Lower lobe of right lung (tissue), 2 donors: Measurements from ENCODE around the gene TSC22D2. TPM values are rescaled to one million over a fixed set of nuclear protein-coding genes. Genes with fewer than 3 reads are reported as not detected.

ENCODE experiments used
- ATAC-seq, 2 donors: fragments of 200-7000 bp; cut with Tn5 transposase; one replicate each; pipeline ENCODE4 v1.9.1; 2020 to 2022; ENCODE audit warnings: mild to moderate bottlenecking in 2 of 2, moderate library complexity in 2 of 2
- DNase-seq: peaks from one replicate; pipeline ENCODE4 v3.0.0-alpha.2; 2020
- H3K27ac ChIP-seq: fragments of 200-600 bp; one replicate; pipeline ENCODE4 v1.8.0; 2022
- H3K27me3 ChIP-seq: fragments of 200-600 bp; one replicate; pipeline ENCODE4 v1.8.0; 2022; ENCODE audit warnings: low read depth
- H3K36me3 ChIP-seq: fragments of 200-600 bp; one replicate; pipeline ENCODE4 v1.8.0; 2022; ENCODE audit warnings: mild to moderate bottlenecking
- H3K4me1 ChIP-seq: fragments of 200-600 bp; one replicate; pipeline ENCODE4 v1.8.0; 2022
- H3K4me3 ChIP-seq: fragments of 200-600 bp; one replicate; pipeline ENCODE4 v1.8.0; 2022; ENCODE audit warnings: mild to moderate bottlenecking
- H3K9me3 ChIP-seq: fragments of 200-600 bp; one replicate; pipeline ENCODE4 v1.8.0; 2022
- intact Hi-C: fragments of 100-400 bp; cut with DNase I; formaldehyde crosslinking; loops from one replicate; pipeline ENCODE4 v1.11.0; 2022
- total RNA-seq: library from RNA; stranded (reverse); fragmentation: NEBNext Ultra II Directional; extraction: Animal tissue kit (Norgen Biotek cat#: 25700); gene quantifications from one replicate; pipeline ENCODE4 v1.2.1, GENCODE V29; 2021
- TF ChIP-seq, protein P1 (sequence below): fragments of 200-600 bp; IDR thresholded peaks from one replicate; pipeline ENCODE4 v1.8.0; 2022; ENCODE audit warnings: antibody characterized with exemption, mild to moderate bottlenecking
- donor health status: DM: no; HTN: yes; CAD: no; lungs with severe emphysema.

The TSC22D2 gene
- total RNA-seq, 1 donor from 2014 or later: 21.3 TPM

GRCh38 chr3:150462108-150462507 lies 54.0 kb downstream of the TSC22D2 start:
- Histone ChIP-seq H3K4me3 (no peak overlapping the region), H3K27ac (no peak overlapping the region), H3K27me3 (no peaks in the 10 kb centered on the region), H3K4me1 (no peaks in the 10 kb centered on the region), H3K36me3 (peaks cover 35% of the 10 kb centered on the region), H3K9me3 (no peaks in the 10 kb centered on the region)
- intact Hi-C loops: no loop called here
- peak in 1 of 2 donors; percentile 31 for ATAC-seq
- DNase-seq: no peak
- TF ChIP-seq, protein P1, sequence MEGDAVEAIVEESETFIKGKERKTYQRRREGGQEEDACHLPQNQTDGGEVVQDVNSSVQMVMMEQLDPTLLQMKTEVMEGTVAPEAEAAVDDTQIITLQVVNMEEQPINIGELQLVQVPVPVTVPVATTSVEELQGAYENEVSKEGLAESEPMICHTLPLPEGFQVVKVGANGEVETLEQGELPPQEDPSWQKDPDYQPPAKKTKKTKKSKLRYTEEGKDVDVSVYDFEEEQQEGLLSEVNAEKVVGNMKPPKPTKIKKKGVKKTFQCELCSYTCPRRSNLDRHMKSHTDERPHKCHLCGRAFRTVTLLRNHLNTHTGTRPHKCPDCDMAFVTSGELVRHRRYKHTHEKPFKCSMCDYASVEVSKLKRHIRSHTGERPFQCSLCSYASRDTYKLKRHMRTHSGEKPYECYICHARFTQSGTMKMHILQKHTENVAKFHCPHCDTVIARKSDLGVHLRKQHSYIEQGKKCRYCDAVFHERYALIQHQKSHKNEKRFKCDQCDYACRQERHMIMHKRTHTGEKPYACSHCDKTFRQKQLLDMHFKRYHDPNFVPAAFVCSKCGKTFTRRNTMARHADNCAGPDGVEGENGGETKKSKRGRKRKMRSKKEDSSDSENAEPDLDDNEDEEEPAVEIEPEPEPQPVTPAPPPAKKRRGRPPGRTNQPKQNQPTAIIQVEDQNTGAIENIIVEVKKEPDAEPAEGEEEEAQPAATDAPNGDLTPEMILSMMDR: no peak

GRCh38 chr3:150464684-150465083 lies 56.6 kb downstream of the TSC22D2 start:
- DNase-seq: no peak
- no peak overlapping the region for H3K4me3 ChIP-seq
- TF ChIP-seq, protein P1: no peak
- no peaks in the 10 kb centered on the region for H3K4me1 ChIP-seq
- H3K9me3 ChIP-seq: no peaks in the 10 kb centered on the region
- intact Hi-C loops: no loop called here
- H3K36me3 ChIP-seq: peaks cover 11% of the 10 kb centered on the region
- no peak for ATAC-seq
- no peaks in the 10 kb centered on the region for H3K27me3 ChIP-seq
- no peak overlapping the region for H3K27ac ChIP-seq

- no peak for DNase-seq
- Histone ChIP-seq H3K27me3 (no peaks in the 10 kb centered on the region), H3K4me1 (no peaks in the 10 kb centered on the region), H3K9me3 (no peaks in the 10 kb centered on the region), H3K36me3 (peaks cover 4% of the 10 kb centered on the region), H3K4me3 (no peak overlapping the region), H3K27ac (no peak overlapping the region)
- intact Hi-C loops: no loop called here
- no peak for ATAC-seq
- TF ChIP-seq, protein P1: no peak
These were observed 59.3 kb downstream of the TSC22D2 start for GRCh38 chr3:150467381-150467780.

DNA sequence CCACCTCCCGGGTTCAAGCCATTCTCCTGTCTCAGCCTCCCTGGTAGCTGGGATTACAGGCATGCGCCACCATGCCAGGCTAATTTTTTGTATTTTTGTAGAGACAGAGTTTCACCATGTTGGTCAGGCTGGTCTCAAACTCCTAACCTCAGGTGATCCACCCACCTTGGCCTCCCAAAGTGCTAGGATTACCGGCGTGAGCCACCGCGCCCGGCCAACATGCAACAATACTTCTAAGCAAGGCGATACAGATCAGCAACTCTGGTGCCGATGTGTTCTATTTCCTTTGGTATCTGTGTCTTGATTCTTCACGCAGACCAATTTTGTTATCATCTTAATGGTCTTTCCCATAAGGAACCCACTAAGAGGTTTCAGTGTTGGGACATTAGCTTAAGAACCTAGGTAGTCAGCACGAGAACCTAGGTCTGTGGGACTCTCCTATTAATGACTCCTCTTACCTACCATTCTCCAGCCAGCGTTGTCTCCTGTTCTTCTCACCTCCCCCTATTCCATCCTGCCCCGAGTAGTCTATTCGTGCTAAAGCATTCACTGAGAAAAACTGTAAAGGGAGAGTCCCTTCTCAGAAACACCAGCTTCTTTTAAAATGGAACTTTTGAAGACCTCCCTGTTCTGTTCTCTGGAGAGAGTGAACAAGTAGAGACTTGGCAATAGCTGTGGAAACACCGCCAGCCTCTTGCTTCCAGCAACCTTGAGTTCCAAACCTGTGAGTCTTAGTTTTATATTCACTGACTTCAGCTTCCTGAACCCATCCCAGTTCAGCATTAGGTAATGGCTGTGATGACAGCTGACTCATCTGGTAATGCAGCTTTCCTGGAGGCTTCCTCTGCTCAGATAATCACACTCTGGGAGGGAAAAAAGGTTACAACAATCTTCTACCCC lies 61.2 kb downstream of the TSC22D2 start:
- no peaks in the 10 kb centered on the region for H3K27me3 ChIP-seq
- H3K4me1 ChIP-seq: no peaks in the 10 kb centered on the region
- no peaks in the 10 kb centered on the region for H3K9me3 ChIP-seq
- TF ChIP-seq, protein P1: no peak
- intact Hi-C loops: no loop called here
- no peak overlapping the region for H3K4me3 ChIP-seq
- H3K36me3 ChIP-seq: peaks cover 4% of the 10 kb centered on the region
- ATAC-seq (peak; percentile 54 to 57), DNase-seq (no peak)
- H3K27ac ChIP-seq: no peak overlapping the region

DNA sequence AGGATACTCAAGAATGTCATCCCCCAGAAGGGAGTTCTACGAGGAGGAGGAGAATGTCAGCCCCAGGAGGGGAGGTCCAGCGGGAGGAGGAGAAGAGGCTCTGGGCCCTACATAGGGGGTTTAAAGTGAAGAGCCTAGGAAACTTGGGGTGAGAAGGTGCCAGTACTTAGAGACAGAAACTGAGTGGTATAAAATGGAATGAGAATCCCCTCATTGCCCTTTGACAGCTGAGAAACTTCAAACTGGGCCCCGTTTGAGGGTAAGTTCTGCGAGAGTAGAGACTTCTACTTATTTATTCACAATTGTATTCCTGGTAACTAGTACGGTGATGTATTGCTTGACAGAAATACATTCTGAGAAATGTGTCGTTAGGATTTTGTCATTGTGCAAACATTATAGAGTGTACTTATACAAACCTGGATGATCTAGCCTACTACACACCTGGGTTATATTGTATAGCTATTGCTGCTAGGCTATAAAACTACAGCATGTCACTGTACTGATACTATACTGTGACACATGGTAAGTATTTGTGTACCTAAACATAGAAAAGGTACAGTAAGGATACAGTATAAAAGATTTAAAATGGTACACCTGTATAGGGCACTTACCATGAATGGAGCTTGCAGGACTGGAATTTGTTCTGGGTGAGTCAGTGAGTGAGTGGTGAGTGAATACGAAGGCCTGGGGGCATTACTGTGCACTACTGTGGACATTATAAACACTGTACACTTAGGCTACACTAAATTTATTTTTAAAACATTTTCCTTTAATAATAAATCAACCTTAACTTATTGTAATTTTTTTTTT lies 62.0 kb downstream of the TSC22D2 start:
- no peaks in the 10 kb centered on the region for H3K4me1 ChIP-seq
- H3K27ac ChIP-seq: no peak overlapping the region
- H3K9me3 ChIP-seq: no peaks in the 10 kb centered on the region
- peaks cover 4% of the 10 kb centered on the region for H3K36me3 ChIP-seq
- ATAC-seq (peak; percentile 28 to 56), DNase-seq (no peak)
- TF ChIP-seq, protein P1: no peak
- no peaks in the 10 kb centered on the region for H3K27me3 ChIP-seq
- no peak overlapping the region for H3K4me3 ChIP-seq
- intact Hi-C loops: no loop called here
